Measurements from ENCODE around the gene PTPN23.

The PTPN23 gene

DNA sequence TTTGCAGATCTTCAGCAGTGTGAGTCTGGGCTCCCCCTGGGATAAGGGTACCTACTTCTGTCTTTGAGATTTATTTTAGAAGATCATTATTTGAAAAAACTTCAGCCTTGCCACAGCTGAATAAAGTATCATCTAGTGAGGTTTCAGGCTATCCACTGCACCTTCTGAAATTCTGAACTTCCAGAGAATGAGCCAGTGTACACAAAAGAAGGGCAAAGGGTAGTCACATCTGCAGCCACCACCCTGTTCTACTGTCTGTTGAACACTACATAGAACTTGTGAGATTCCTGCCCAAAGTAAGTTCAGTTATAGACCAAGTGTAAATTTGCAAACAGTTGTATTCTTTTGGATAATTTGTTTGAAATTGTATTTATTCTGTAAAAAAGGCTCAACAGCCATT lies 38.0 kb upstream of the PTPN23 start:
- TF ChIP-seq, protein P1, sequence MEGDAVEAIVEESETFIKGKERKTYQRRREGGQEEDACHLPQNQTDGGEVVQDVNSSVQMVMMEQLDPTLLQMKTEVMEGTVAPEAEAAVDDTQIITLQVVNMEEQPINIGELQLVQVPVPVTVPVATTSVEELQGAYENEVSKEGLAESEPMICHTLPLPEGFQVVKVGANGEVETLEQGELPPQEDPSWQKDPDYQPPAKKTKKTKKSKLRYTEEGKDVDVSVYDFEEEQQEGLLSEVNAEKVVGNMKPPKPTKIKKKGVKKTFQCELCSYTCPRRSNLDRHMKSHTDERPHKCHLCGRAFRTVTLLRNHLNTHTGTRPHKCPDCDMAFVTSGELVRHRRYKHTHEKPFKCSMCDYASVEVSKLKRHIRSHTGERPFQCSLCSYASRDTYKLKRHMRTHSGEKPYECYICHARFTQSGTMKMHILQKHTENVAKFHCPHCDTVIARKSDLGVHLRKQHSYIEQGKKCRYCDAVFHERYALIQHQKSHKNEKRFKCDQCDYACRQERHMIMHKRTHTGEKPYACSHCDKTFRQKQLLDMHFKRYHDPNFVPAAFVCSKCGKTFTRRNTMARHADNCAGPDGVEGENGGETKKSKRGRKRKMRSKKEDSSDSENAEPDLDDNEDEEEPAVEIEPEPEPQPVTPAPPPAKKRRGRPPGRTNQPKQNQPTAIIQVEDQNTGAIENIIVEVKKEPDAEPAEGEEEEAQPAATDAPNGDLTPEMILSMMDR (IDR thresholded peaks at IDR 0.05; ENCODE audit: control insufficient read depth, insufficient read depth, low read depth, low read length, missing control alignments): no peak
- no peak for DNase-seq (ENCODE audit: low read depth)
- no peak overlapping the region for H3K4me3 ChIP-seq (ENCODE audit: control insufficient read depth, low read depth, low read length)

DNA sequence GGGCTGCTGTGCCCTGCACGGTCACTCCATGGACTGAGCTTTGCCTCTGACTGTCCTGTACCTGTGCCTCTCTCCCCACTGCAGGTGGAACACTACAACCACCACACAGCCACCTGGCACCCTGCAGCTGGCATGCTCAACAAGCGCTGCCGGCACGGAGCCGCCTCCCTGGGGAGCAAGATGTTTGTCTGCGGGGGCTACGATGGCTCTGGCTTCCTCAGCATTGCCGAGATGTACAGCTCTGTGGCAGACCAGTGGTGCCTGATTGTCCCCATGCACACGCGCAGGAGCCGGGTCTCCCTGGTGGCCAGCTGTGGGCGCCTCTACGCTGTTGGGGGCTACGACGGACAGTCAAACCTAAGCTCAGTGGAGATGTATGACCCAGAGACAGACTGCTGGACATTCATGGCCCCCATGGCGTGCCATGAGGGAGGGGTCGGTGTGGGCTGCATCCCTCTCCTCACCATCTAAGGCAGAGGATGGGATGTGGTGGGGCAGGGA lies 37.3 kb upstream of the PTPN23 start:
- DNase-seq (ENCODE audit: low read depth): no peak
- TF ChIP-seq, protein P1 (IDR thresholded peaks at IDR 0.05; ENCODE audit: control insufficient read depth, insufficient read depth, low read depth, low read length, missing control alignments): no peak
- no peak overlapping the region for H3K4me3 ChIP-seq (ENCODE audit: control insufficient read depth, low read depth, low read length)

DNA sequence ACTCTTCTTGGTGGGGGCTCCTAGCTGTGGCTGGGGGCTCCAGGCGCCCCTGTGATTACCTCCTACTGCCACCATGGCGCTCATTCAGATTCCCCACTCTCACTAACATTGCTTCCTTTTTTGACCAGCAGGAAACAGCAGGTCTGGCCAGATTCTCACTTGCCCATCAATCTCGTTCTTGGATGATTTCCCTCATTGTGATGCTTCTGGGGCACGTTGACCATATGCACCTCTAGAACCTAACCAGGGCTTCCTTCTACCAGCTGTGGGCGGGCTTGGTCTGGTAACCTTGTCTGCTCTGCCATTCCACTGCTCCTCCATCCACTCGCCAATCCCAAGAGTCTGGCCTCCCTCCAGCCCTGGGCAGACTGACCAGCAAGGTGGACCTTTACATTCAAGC lies 35.9 kb upstream of the PTPN23 start:
- DNase-seq (ENCODE audit: low read depth): no peak
- TF ChIP-seq, protein P1 (IDR thresholded peaks at IDR 0.05; ENCODE audit: control insufficient read depth, insufficient read depth, low read depth, low read length, missing control alignments): no peak
- H3K4me3 ChIP-seq (ENCODE audit: control insufficient read depth, low read depth, low read length): no peak overlapping the region

DNA sequence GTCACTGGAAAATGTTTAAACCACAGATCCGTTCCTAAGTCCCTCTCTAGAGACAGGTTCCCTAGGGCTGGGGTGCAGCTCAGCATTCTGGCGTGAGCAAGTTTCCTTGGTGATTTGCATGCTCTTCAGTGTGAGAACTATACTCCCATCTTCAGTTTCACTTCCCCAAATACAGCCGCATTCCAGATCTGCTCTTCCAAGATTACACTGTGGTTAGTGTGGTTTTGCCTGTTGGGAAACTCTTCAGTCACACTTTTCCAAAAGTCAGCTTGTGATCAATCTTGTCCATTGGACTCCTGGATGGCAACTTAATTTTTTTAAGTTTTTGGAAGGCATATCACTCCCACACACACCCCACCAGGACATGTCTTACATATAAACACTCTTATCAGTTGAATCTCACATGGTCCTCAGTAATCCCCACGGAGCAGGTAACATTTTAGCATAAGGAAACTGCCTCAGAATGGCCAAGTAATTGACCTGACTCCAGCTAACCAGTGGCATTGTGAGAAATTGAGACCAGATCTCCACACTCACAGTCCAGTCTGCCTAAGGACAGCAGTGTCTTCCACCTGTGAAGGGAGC lies 33.5 kb upstream of the PTPN23 start:
- H3K4me3 ChIP-seq (ENCODE audit: control insufficient read depth, low read depth, low read length): no peak overlapping the region
- DNase-seq (ENCODE audit: low read depth): peak; percentile 55
- TF ChIP-seq, protein P1 (IDR thresholded peaks at IDR 0.05; ENCODE audit: control insufficient read depth, insufficient read depth, low read depth, low read length, missing control alignments): no peak

DNA sequence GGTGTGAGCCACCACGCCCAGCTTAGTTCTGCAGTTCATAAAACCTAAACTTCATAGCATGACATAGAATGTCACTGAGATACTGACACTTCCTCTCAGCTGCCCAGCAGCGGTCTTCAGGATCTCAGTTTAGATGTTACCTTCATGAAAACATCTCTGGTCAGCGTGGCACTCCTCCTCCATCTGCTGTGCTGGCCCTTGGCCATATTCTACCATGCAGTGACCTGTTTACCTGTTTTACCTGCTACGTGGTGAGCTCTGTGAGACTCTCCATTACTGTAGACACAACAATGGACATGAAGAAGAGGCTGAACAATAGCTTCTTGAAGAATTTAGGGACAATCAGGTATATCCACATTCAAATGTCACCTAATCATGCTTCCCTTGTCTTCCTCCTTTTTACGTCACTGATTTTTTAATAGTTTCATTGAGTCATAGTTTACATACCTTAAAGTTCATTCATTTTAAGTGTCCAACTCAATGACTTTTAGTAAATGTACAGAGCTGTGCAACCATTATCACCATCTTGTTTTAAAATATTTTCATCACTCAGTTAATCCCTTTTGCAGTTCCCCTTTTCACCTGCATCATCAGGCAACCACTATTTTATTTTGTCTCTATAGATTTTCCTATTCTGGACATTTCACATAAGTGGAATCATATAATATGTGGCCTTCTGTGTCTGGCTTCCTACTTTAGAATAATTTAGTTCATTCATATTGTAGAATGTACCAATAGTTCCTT lies 32.2 kb upstream of the PTPN23 start:
- H3K4me3 ChIP-seq (ENCODE audit: control insufficient read depth, low read depth, low read length): no peak overlapping the region
- TF ChIP-seq, protein P1 (IDR thresholded peaks at IDR 0.05; ENCODE audit: control insufficient read depth, insufficient read depth, low read depth, low read length, missing control alignments): no peak
- DNase-seq (ENCODE audit: low read depth): no peak

DNA sequence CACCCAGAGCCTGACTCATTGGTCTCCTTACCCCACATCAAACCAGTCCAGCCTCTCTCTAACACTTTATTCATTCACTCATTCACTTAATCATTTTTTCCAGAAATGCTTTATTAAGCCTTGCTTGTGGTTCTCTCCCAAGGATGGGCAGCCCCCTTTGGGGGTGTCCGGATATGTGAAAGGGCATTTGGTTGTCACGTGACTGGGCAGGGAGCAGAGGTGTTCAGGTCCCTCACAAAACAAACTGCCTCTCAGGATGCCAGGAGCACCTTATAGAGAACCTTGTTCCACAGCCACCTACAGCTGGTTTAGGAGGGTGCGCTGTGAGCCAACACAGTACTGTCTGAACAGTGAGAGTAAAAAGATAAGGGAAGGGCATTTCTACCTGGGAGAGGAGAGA lies 25.8 kb upstream of the PTPN23 start:
- no peak overlapping the region for H3K4me3 ChIP-seq (ENCODE audit: control insufficient read depth, low read depth, low read length)
- DNase-seq (ENCODE audit: low read depth): no peak
- TF ChIP-seq, protein P1 (IDR thresholded peaks at IDR 0.05; ENCODE audit: control insufficient read depth, insufficient read depth, low read depth, low read length, missing control alignments): no peak
